ENCODE data around the gene SLC25A22. TPM values are rescaled to one million over a fixed set of nuclear protein-coding genes. Genes with fewer than 3 reads are reported as not detected.

SLC25A22 gene
- total and polyA plus RNA-seq, 10 of the 15 experiments (the other 5 are each of a cell fraction or from before 2014, with no cell fraction given) = 0.27 to 27.0 (median 8.2) TPM

DNA sequence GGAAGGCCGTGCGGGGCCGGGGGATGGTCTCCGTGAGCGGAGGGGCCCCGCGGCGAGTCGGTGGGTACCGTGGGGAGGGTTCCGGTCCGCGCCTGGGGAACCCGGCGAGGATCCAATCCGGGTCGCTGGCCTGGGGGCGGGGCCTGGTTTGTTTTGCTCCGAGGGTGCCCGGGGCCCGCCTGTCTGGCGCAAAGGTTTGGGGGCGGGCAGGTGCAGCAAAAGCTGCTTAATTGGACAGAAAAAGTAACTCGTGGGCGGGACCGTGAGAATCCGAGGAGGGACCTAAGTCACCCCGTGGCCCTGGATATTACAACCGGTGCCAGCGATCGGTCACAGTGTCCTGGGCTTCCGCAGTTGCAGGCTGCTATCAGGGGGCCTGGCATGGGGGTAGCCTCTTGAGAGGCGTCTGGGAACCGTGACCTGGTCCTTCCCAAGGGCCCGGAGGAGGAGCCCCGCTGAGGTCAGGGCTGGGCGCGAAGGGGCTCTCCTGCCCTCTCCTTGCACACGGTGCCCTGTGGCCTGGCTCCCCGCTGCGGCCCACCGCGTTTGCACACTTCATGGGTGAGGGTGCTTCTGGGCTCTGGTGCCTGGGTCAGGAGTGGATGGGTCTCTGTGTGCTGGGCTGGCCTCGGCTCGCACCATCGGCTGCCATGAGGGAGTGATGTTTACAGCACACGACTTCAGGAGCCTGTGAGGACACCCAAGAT is 22.0 kb upstream of the SLC25A22 start (continued):
- TF ChIP-seq USF1 (IDR thresholded peaks at IDR 0.05; ENCODE audit: borderline replicate concordance, extremely low read length, insufficient read depth, low read depth, low read length) (no peak), TCF12 (IDR thresholded peaks at IDR 0.05; ENCODE audit: low read depth, low read length) (0 out of 2 replicates have a peak, but pooled peaks have one; percentile 29), RAD21 (IDR thresholded peaks at IDR 0.05; ENCODE audit: insufficient read depth, low read depth, low read length) (no peak), BCL11A (IDR thresholded peaks at IDR 0.05; ENCODE audit: low read depth, low read length) (no peak), TCF7 (IDR thresholded peaks at IDR 0.05; ENCODE audit: borderline replicate concordance) (no peak), EGR1 (IDR thresholded peaks at IDR 0.05; ENCODE audit: borderline replicate concordance in 1 of 2, low read depth in 2 of 2, low read length in 2 of 2) (peak in 1 of 2 experiments; percentile 54; a peak in 1 of 3 replicates), EZH2 (IDR thresholded peaks at IDR 0.05; ENCODE audit: borderline replicate concordance, control insufficient read depth, low read depth, low read length) (no peak), BHLHE40 (IDR thresholded peaks at IDR 0.05; ENCODE audit: borderline replicate concordance in 1 of 2, low read depth in 2 of 2, low read length in 1 of 2) (peak in 1 of 2 experiments; percentile 16; a peak in 1 of 4 replicates), ELK1 (IDR thresholded peaks at IDR 0.05; ENCODE audit: low read depth, low read length) (no peak), NR2C1 (IDR thresholded peaks at IDR 0.05) (peak; percentile 74; the same call in 1 of the 2 replicates), NR2F1 (conservative IDR thresholded peaks at IDR 0.05) (peak; percentile 16; the same call in 1 of the 2 replicates), MXI1 (IDR thresholded peaks at IDR 0.05; ENCODE audit: low read depth, low read length) (peak; percentile 63), MEF2A (IDR thresholded peaks at IDR 0.05; ENCODE audit: insufficient read depth, low read depth, low read length) (no peak), EP300 (IDR thresholded peaks at IDR 0.05; ENCODE audit: borderline replicate concordance in 1 of 2, control insufficient read depth in 1 of 2, low read depth in 2 of 2, low read length in 2 of 2) (no peak)
- TF ChIP-seq, protein P1, sequence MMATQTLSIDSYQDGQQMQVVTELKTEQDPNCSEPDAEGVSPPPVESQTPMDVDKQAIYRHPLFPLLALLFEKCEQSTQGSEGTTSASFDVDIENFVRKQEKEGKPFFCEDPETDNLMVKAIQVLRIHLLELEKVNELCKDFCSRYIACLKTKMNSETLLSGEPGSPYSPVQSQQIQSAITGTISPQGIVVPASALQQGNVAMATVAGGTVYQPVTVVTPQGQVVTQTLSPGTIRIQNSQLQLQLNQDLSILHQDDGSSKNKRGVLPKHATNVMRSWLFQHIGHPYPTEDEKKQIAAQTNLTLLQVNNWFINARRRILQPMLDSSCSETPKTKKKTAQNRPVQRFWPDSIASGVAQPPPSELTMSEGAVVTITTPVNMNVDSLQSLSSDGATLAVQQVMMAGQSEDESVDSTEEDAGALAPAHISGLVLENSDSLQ (IDR thresholded peaks at IDR 0.05) = peak; percentile 33; the same call in 1 of the 2 replicates
